ENCODE data around the gene RTN4RL2. TPM values are rescaled to one million over a fixed set of nuclear protein-coding genes. Genes with fewer than 3 reads are reported as not detected.

The RTN4RL2 gene
- total and polyA plus RNA-seq, 4 experiments from 2014 or later: 0.17 to 0.40 TPM; not detected in 2

GRCh38 chr11:57432149-57432561, 28.2 kb upstream of the RTN4RL2 start:
- no peaks in the 10 kb centered on the region for H3K27me3 ChIP-seq (ENCODE audit: insufficient read depth, low read length)
- peaks cover 4 to 8% (median 5%) of the 10 kb centered on the region in 4 donors for H3K4me1 Mint-ChIP-seq
- no peak for DNase-seq
- H3K9me3 ChIP-seq (ENCODE audit: control insufficient read depth in 1 of 2, low read length in 2 of 2): no peaks in the 10 kb centered on the region
- no peaks in the 10 kb centered on the region for H3K27me3 Mint-ChIP-seq
- H3K27ac Mint-ChIP-seq: peak overlapping the region in 2 of 7 donors; percentile 39 to 63
- CTCF ChIA-PET (ENCODE audit: partially characterized antibody): interaction anchor here (0.7 to 1.6 kb wide), 2 partner anchors 59 to 210 kb away, joined by 3 to 4 read pairs; no protein-coding TSS in a partner anchor
- intact Hi-C loops (cut with micrococcal nuclease): no loop called here
- H3K4me3 Mint-ChIP-seq: no peak overlapping the region
- POLR2A ChIA-PET (ENCODE audit: partially characterized antibody): no interaction called here
- H3K36me3 ChIP-seq (ENCODE audit: insufficient read depth, low read length): no peaks in the 10 kb centered on the region
- no peak overlapping the region for H3K4me3 ChIP-seq (ENCODE audit: low read length in 2 of 2)
- peaks cover 3% of the 10 kb centered on the region for H3K4me1 ChIP-seq (ENCODE audit: insufficient read depth, low read length)
- H3K36me3 Mint-ChIP-seq: no peaks in the 10 kb centered on the region
- no peak overlapping the region for H3K27ac ChIP-seq (ENCODE audit: low read depth, low read length)
- H3K9me3 Mint-ChIP-seq: no peaks in the 10 kb centered on the region

DNA sequence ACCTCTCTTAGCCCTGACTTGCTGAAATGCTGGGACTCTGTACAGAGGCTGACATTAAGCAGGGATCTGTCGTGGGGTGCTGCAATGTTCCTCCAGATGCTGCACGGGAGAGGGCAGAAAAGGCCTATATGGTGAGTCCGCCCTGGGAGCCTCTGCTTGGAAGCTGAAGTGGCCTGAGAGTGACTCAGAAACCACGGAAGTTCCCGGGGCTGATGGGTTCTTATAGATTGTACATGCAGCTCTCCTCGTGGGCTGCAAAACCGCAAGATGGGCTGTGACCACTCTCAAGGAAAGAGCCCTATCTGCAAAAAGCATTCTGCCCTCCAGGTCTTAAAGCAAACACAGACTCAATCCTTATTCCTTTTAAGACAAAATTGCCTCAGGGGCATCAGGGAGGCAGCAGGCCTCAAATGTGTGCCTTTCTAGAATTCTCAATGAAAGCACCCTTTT, 27.6 kb upstream of the RTN4RL2 start:
- Mint-ChIP-seq H3K27ac (peak overlapping the region in 2 of 7 donors; percentile 7 to 72), H3K27me3 (no peaks in the 10 kb centered on the region), H3K36me3 (no peaks in the 10 kb centered on the region), H3K4me1 (peaks cover 0 to 2% (median under 1%) of the 10 kb centered on the region in 4 donors), H3K4me3 (no peak overlapping the region), H3K9me3 (no peaks in the 10 kb centered on the region)
- CTCF ChIA-PET (ENCODE audit: partially characterized antibody): no interaction called here
- intact Hi-C loops (cut with micrococcal nuclease): no loop called here
- Histone ChIP-seq H3K27me3 (ENCODE audit: insufficient read depth, low read length) (no peaks in the 10 kb centered on the region), H3K27ac (ENCODE audit: low read depth, low read length) (no peak overlapping the region), H3K4me1 (ENCODE audit: insufficient read depth, low read length) (no peaks in the 10 kb centered on the region), H3K9me3 (ENCODE audit: control insufficient read depth in 1 of 2, low read length in 2 of 2) (no peaks in the 10 kb centered on the region), H3K36me3 (ENCODE audit: insufficient read depth, low read length) (no peaks in the 10 kb centered on the region), H3K4me3 (ENCODE audit: low read length in 2 of 2) (no peak overlapping the region)
- no peak for DNase-seq
- POLR2A ChIA-PET (ENCODE audit: partially characterized antibody): no interaction called here

GRCh38 chr11:57434640-57435546, 25.4 kb upstream of the RTN4RL2 start:
- Mint-ChIP-seq H3K4me1 (no peaks in the 10 kb centered on the region), H3K36me3 (no peaks in the 10 kb centered on the region), H3K4me3 (no peak overlapping the region), H3K27ac (no peak overlapping the region), H3K9me3 (no peaks in the 10 kb centered on the region), H3K27me3 (peaks cover 0 to 2% of the 10 kb centered on the region in 2 donors)
- no peaks in the 10 kb centered on the region for H3K27me3 ChIP-seq (ENCODE audit: insufficient read depth, low read length)
- H3K36me3 ChIP-seq (ENCODE audit: insufficient read depth, low read length): no peaks in the 10 kb centered on the region
- POLR2A ChIA-PET (ENCODE audit: partially characterized antibody): no interaction called here
- DNase-seq: no peak
- intact Hi-C loops (cut with micrococcal nuclease): no loop called here
- no peaks in the 10 kb centered on the region for H3K4me1 ChIP-seq (ENCODE audit: insufficient read depth, low read length)
- CTCF ChIA-PET (ENCODE audit: partially characterized antibody): interaction anchor here (0.9 to 1.6 kb wide), 3 partner anchors 23 to 90 kb away, joined by 3 to 4 read pairs (median 4); no protein-coding TSS in a partner anchor
- H3K4me3 ChIP-seq (ENCODE audit: low read length in 2 of 2): no peak overlapping the region
- no peaks in the 10 kb centered on the region for H3K9me3 ChIP-seq (ENCODE audit: control insufficient read depth in 1 of 2, low read length in 2 of 2)
- H3K27ac ChIP-seq (ENCODE audit: low read depth, low read length): no peak overlapping the region

- H3K27me3 Mint-ChIP-seq: peaks cover 0 to 2% of the 10 kb centered on the region in 2 donors
- POLR2A ChIA-PET (ENCODE audit: partially characterized antibody): interaction anchor here (1.0 kb wide), 1 partner anchor 10 kb away, joined by 5 read pairs; no protein-coding TSS in a partner anchor
- no peaks in the 10 kb centered on the region for H3K9me3 Mint-ChIP-seq
- no peaks in the 10 kb centered on the region for H3K36me3 Mint-ChIP-seq
- no peak overlapping the region for H3K27ac Mint-ChIP-seq
- H3K36me3 ChIP-seq (ENCODE audit: insufficient read depth, low read length): no peaks in the 10 kb centered on the region
- CTCF ChIA-PET (ENCODE audit: partially characterized antibody): interaction anchor here (0.8 to 1.8 kb wide), 4 partner anchors 20 to 57 kb away, joined by 3 to 5 read pairs (median 4); no protein-coding TSS in a partner anchor
- intact Hi-C loops (cut with micrococcal nuclease): no loop called here
- H3K4me3 ChIP-seq (ENCODE audit: low read length in 2 of 2): no peak overlapping the region
- H3K4me3 Mint-ChIP-seq: no peak overlapping the region
- H3K27me3 ChIP-seq (ENCODE audit: insufficient read depth, low read length): no peaks in the 10 kb centered on the region
- no peaks in the 10 kb centered on the region for H3K4me1 ChIP-seq (ENCODE audit: insufficient read depth, low read length)
- H3K27ac ChIP-seq (ENCODE audit: low read depth, low read length): no peak overlapping the region
- no peaks in the 10 kb centered on the region for H3K9me3 ChIP-seq (ENCODE audit: control insufficient read depth in 1 of 2, low read length in 2 of 2)
- H3K4me1 Mint-ChIP-seq: no peaks in the 10 kb centered on the region
- DNase-seq: no peak
Observed at GRCh38 chr11:57436031-57436430, 24.3 kb upstream of the RTN4RL2 start.

DNA sequence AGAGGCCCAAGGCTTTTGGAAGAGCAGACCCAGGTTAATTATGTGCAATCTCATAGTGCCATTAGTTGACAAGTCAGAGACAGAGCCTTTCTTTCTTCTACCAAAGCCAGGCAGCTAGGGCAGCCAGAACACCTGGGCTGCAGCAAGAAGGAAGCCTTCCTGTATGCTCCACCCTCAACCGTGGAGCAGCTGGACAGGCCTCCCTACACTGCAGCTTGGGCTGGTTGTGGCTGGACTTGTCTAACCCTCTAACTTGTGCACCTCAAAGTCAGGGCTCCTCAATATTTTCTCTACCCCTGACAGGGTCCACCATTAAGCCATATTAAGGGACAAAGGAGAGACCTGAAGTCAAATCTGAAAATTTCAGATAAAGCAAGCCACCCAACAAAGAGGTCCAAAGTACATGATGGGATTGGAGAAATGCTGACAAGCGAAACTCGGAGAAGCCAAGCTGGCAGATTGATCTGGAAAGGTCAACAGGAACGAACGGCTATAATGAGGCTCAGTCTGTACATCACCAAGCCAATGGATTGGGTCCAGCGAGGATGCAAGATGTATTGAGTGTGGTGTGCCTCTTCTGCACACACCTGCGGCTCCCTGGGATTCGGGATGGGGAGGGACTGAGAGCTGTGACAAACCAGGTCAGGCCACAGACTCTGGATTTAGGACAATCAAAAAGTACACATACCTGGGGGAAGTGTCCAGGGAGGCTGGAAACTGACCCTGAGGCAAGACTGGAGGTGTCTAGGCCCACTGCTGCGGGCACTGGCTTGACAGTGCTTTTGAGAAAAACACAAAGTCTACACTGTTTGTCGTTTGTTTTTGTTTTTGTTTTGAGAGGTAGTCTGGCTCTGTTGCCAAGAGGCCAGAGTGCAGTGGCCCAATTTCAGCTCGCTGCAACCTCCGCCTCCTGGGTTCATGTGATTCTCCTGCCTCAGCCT, 21.7 kb upstream of the RTN4RL2 start:
- H3K36me3 Mint-ChIP-seq: no peaks in the 10 kb centered on the region
- DNase-seq: no peak
- H3K4me1 Mint-ChIP-seq: no peaks in the 10 kb centered on the region
- no peak overlapping the region for H3K4me3 ChIP-seq (ENCODE audit: low read length in 2 of 2)
- POLR2A ChIA-PET (ENCODE audit: partially characterized antibody): no interaction called here
- no peak overlapping the region for H3K27ac Mint-ChIP-seq
- H3K4me1 ChIP-seq (ENCODE audit: insufficient read depth, low read length): no peaks in the 10 kb centered on the region
- H3K27ac ChIP-seq (ENCODE audit: low read depth, low read length): no peak overlapping the region
- H3K9me3 ChIP-seq (ENCODE audit: control insufficient read depth in 1 of 2, low read length in 2 of 2): no peaks in the 10 kb centered on the region
- peaks cover 0 to 2% of the 10 kb centered on the region in 2 donors for H3K27me3 Mint-ChIP-seq
- CTCF ChIA-PET (ENCODE audit: partially characterized antibody): no interaction called here
- intact Hi-C loops (cut with micrococcal nuclease): no loop called here
- no peaks in the 10 kb centered on the region for H3K36me3 ChIP-seq (ENCODE audit: insufficient read depth, low read length)
- H3K27me3 ChIP-seq (ENCODE audit: insufficient read depth, low read length): no peaks in the 10 kb centered on the region
- H3K9me3 Mint-ChIP-seq: no peaks in the 10 kb centered on the region
- H3K4me3 Mint-ChIP-seq: no peak overlapping the region

DNA sequence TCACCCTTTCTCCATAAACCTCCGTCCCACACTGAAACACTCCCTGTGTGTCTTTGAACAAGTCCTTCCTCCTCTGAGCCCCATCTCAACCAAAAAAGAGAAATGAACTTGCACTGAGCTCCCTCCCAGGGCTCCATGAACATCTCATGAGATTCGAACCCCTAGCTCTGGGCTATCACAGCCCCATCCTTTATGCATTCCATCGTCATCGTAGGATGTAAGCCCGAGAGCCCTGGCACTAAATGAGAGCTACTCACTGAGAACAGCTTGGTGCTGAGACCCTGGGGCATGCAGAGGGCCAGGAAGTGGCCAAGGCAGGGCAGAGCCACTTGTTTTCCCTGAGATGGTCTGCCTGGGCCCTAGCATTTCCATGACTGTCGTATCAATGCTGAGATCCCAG, 20.5 kb upstream of the RTN4RL2 start:
- intact Hi-C loops (cut with micrococcal nuclease): no loop called here
- Histone ChIP-seq H3K4me1 (ENCODE audit: insufficient read depth, low read length) (no peaks in the 10 kb centered on the region), H3K27me3 (ENCODE audit: insufficient read depth, low read length) (no peaks in the 10 kb centered on the region), H3K9me3 (ENCODE audit: control insufficient read depth in 1 of 2, low read length in 2 of 2) (no peaks in the 10 kb centered on the region), H3K4me3 (ENCODE audit: low read length in 2 of 2) (no peak overlapping the region), H3K36me3 (ENCODE audit: insufficient read depth, low read length) (no peaks in the 10 kb centered on the region), H3K27ac (ENCODE audit: low read depth, low read length) (no peak overlapping the region)
- ChIA-PET CTCF (ENCODE audit: partially characterized antibody) (no interaction called here), POLR2A (ENCODE audit: partially characterized antibody) (no interaction called here)
- H3K4me1 Mint-ChIP-seq: no peaks in the 10 kb centered on the region
- no peak for DNase-seq
- H3K9me3 Mint-ChIP-seq: no peaks in the 10 kb centered on the region
- H3K36me3 Mint-ChIP-seq: no peaks in the 10 kb centered on the region
- no peak overlapping the region for H3K27ac Mint-ChIP-seq
- no peak overlapping the region for H3K4me3 Mint-ChIP-seq
- peaks cover 0 to 2% of the 10 kb centered on the region in 2 donors for H3K27me3 Mint-ChIP-seq
